Keratinocyte (primary cell): Measurements from ENCODE around the gene MCM6. TPM values are rescaled to one million over a fixed set of nuclear protein-coding genes. Genes with fewer than 3 reads are reported as not detected.
A peak's percentile ranks its signal among the peaks of the same experiment; 100 is the strongest.

Experiments used
- DNase-seq: peaks from one replicate; pipeline ENCODE4 v3.0.0-alpha.2; 2011; ENCODE audit warnings: low read depth, missing footprints, low spot score
- FAIRE-seq: peaks from 2 replicates; lab custom pipeline; 2011; peaks lifted over from hg19 to GRCh38; lab: Jason Lieb, UNC
- H2AFZ ChIP-seq: 2 replicates; pipeline ENCODE4 v1.6.0; 2012; ENCODE audit warnings: low read length, control low read depth, inconsistent platforms; ENCODE audit not compliant: control insufficient read depth
- H3K27ac ChIP-seq: 2 replicates; pipeline ENCODE4 v1.5.1; 2011; ENCODE audit warnings: low read length; ENCODE audit not compliant: control insufficient read depth, insufficient read depth
- H3K27me3 ChIP-seq: 3 replicates; pipeline ENCODE4 v1.6.0; 2011; ENCODE audit warnings: low read length; ENCODE audit not compliant: control insufficient read depth, insufficient read depth; ENCODE audit errors: extremely low read depth
- H3K36me3 ChIP-seq, 2 experiments: 2 replicates in 1 of 2; 3 replicates in 1 of 2; pipeline ENCODE4 v1.5.1; 2011; ENCODE audit warnings: low read length in 2 of 2, mild to moderate bottlenecking in 1 of 2; ENCODE audit not compliant: control insufficient read depth in 2 of 2, insufficient read depth in 2 of 2; ENCODE audit errors: extremely low read depth in 1 of 2
- H3K4me1 ChIP-seq: 3 replicates; pipeline ENCODE4 v1.5.1; 2011; ENCODE audit warnings: low read length; ENCODE audit not compliant: control insufficient read depth, insufficient read depth; ENCODE audit errors: extremely low read depth
- H3K4me2 ChIP-seq: 3 replicates; pipeline ENCODE4 v1.6.0; 2011; ENCODE audit warnings: low read depth, low read length; ENCODE audit not compliant: control insufficient read depth, insufficient read depth; ENCODE audit errors: extremely low read depth
- H3K4me3 ChIP-seq, 3 experiments: fragments of 200-600 bp in 1 of 3; sonication (generic) in 1 of 3; 2 replicates in 2 of 3; 3 replicates in 1 of 3; pipeline ENCODE4 v1.5.1; 2011 to 2016; ENCODE audit warnings: low read length in 3 of 3, mild to moderate bottlenecking in 3 of 3, control low read depth in 2 of 3, inconsistent platforms in 1 of 3, low read depth in 1 of 3, mixed read lengths in 1 of 3, mixed run types in 1 of 3, moderate library complexity in 1 of 3; ENCODE audit not compliant: control insufficient read depth in 2 of 3, insufficient read depth in 2 of 3; ENCODE audit errors: extremely low read depth in 1 of 3
- H3K79me2 ChIP-seq: 2 replicates; pipeline ENCODE4 v1.6.0; 2012; ENCODE audit warnings: low read length; ENCODE audit not compliant: control insufficient read depth, insufficient read depth
- H3K9ac ChIP-seq: 3 replicates; pipeline ENCODE4 v1.6.0; 2011; ENCODE audit warnings: low read length; ENCODE audit not compliant: control insufficient read depth, insufficient read depth; ENCODE audit errors: extremely low read depth
- H3K9me1 ChIP-seq: 3 replicates; pipeline ENCODE4 v1.6.0; 2011; ENCODE audit warnings: low read length; ENCODE audit not compliant: control insufficient read depth, insufficient read depth; ENCODE audit errors: extremely low read depth
- H3K9me3 ChIP-seq: 2 replicates; pipeline ENCODE4 v1.5.1; 2012; ENCODE audit warnings: low read depth, low read length; ENCODE audit not compliant: control insufficient read depth
- H4K20me1 ChIP-seq: 3 replicates; pipeline ENCODE4 v1.6.0; 2011; ENCODE audit warnings: low read length; ENCODE audit not compliant: control insufficient read depth, insufficient read depth; ENCODE audit errors: extremely low read depth
- CTCF ChIP-seq, 3 experiments: IDR thresholded peaks in 1 of 3; conservative IDR thresholded peaks in 1 of 3; optimal IDR thresholded peaks in 1 of 3; 2 replicates in 2 of 3; 3 replicates in 1 of 3; pipeline versions ENCODE3 to v1.5.1; 2011; ENCODE audit warnings: low read length in 3 of 3, mild to moderate bottlenecking in 3 of 3, moderate library complexity in 2 of 3, control low read depth in 1 of 3, inconsistent platforms in 1 of 3; ENCODE audit not compliant: insufficient read depth in 2 of 3; ENCODE audit errors: extremely low read depth in 1 of 3
- EZH2 ChIP-seq: IDR thresholded peaks from one replicate; pipeline ENCODE4 v1.6.1; 2012; ENCODE audit warnings: inconsistent platforms, mild to moderate bottlenecking, low read length, moderate library complexity
- dilution Hi-C: fragments of 300-500 bp; cut with MboI; formaldehyde crosslinking; loops from one replicate; pipeline ENCODE4 v1.7.0; 2020; ENCODE audit warnings: low sequenced_read_pairs; ENCODE audit not compliant: extremely low pct_ligation_motif_present
- polyA plus RNA-seq, 5 experiments: library from polyadenylated mRNA; depleted of rRNA in 3 of 5; stranded (reverse) in 3 of 5; stranded (forward) in 1 of 5; unstranded in 1 of 5; fragments of >200 nt; gene quantifications; 1 replicate in 1 of 5; 2 replicates in 3 of 5; 3 replicates in 1 of 5; pipeline versions ENCODE4 v1.2.1 to v1.2.3, GENCODE V29; 2011 to 2012; ENCODE audit warnings: missing spikeins in 2 of 5, low read depth in 1 of 5, low replicate concordance in 1 of 5

MCM6 gene
- polyA plus RNA-seq, 1 donor (not counting 4 experiments of a cell fraction or from before 2014, with no cell fraction given), result 23.2 TPM

- Histone ChIP-seq H3K27me3 (no peaks in the 10 kb centered on the region), H2AFZ (no peak overlapping the region), H3K4me1 (no peaks in the 10 kb centered on the region), H3K9me1 (no peaks in the 10 kb centered on the region), H3K9ac (no peak overlapping the region), H3K27ac (no peak overlapping the region), H4K20me1 (no peaks in the 10 kb centered on the region), H3K36me3 (no peaks in the 10 kb centered on the region), H3K79me2 (no peaks in the 10 kb centered on the region), H3K4me2 (no peak overlapping the region), H3K4me3 (no peak overlapping the region), H3K9me3 (no peaks in the 10 kb centered on the region)
- FAIRE-seq (no peak), DNase-seq (no peak)
- TF ChIP-seq EZH2 (no peak), CTCF (optimal IDR thresholded peaks at IDR 0.05 in 1 of 3, IDR thresholded peaks at IDR 0.05 in 1 of 3, conservative IDR thresholded peaks at IDR 0.05 in 1 of 3; ENCODE audit: extremely low read depth in 1 of 3, insufficient read depth in 2 of 3, low read length in 3 of 3) (peak; percentile 37 to 70 (median 61))
- dilution Hi-C loops, result no loop called here
Observed at GRCh38 chr2:135818937-135819610, 57.2 kb downstream of the MCM6 start.

GRCh38 chr2:135817951-135818350, 58.3 kb downstream of the MCM6 start:
- Histone ChIP-seq H3K27ac (no peak overlapping the region), H3K9ac (no peak overlapping the region), H3K4me3 (no peak overlapping the region), H4K20me1 (no peaks in the 10 kb centered on the region), H3K4me2 (no peak overlapping the region), H3K9me3 (no peaks in the 10 kb centered on the region), H3K27me3 (no peaks in the 10 kb centered on the region), H2AFZ (no peak overlapping the region), H3K9me1 (no peaks in the 10 kb centered on the region), H3K79me2 (no peaks in the 10 kb centered on the region), H3K4me1 (no peaks in the 10 kb centered on the region), H3K36me3 (no peaks in the 10 kb centered on the region)
- dilution Hi-C loops, result no loop called here
- TF ChIP-seq EZH2 (no peak), CTCF (optimal IDR thresholded peaks at IDR 0.05 in 1 of 3, IDR thresholded peaks at IDR 0.05 in 1 of 3, conservative IDR thresholded peaks at IDR 0.05 in 1 of 3; ENCODE audit: extremely low read depth in 1 of 3, insufficient read depth in 2 of 3, low read length in 3 of 3) (no peak)
- no peak for DNase-seq
- FAIRE-seq, result no peak
